Panc1 (cell line): ENCODE data around the gene EMP2. TPM values are rescaled to one million over a fixed set of nuclear protein-coding genes. Genes with fewer than 3 reads are reported as not detected.
A peak's percentile ranks its signal among the peaks of the same experiment; 100 is the strongest.
"Not testable (repeated sequence)": the region's sequence is repeated elsewhere in the genome, so short reads cannot be mapped to it uniquely, and the experiment has no call there.

Experiments
- ATAC-seq: fragments of 200-7000 bp; cut with Tn5 transposase; 2 replicates; pipeline ENCODE4 v1.9.1; 2020; ENCODE audit warnings: mild to moderate bottlenecking, moderate library complexity
- BruUV-seq: library from RNA; stranded (reverse); fragments of 400-500 nt; replicated peaks from 2 replicates; lab custom pipeline; 2021; lab: Mats Ljungman, UMichigan
- CTCF ChIA-PET: fragments of 300-600 bp; sonication (Branson Sonifier 250); formaldehyde crosslinking; loops from one replicate; lab custom pipeline; 2022; ENCODE audit warnings: antibody characterized with exemption; lab: Charles Lee
- POLR2A ChIA-PET: fragments of 300-600 bp; sonication (Branson Sonifier 250); formaldehyde crosslinking; loops from one replicate; lab custom pipeline; 2022; ENCODE audit warnings: antibody characterized with exemption; lab: Charles Lee
- DNase-seq: peaks from one replicate; pipeline ENCODE4 v3.0.0-alpha.2; 2010; ENCODE audit warnings: low read depth, low spot score
- H3K27ac ChIP-seq: 2 replicates; pipeline ENCODE4 v1.5.1; 2011; ENCODE audit warnings: mild to moderate bottlenecking, low read length, inconsistent platforms
- H3K27me3 ChIP-seq: fragments of 200-500 bp; sonication (Bioruptor generic); 2 replicates; pipeline ENCODE4 v1.6.0; 2014; ENCODE audit warnings: low read length, inconsistent platforms; ENCODE audit not compliant: control insufficient read depth, insufficient read depth
- H3K36me3 ChIP-seq: fragments of 200-500 bp; sonication (Bioruptor generic); 2 replicates; pipeline ENCODE4 v1.5.1; 2014; ENCODE audit warnings: inconsistent platforms, mild to moderate bottlenecking, low read length, moderate library complexity; ENCODE audit not compliant: control insufficient read depth, insufficient read depth
- H3K4me1 ChIP-seq: 2 replicates; pipeline ENCODE4 v1.5.1; 2011; ENCODE audit warnings: inconsistent platforms, mild to moderate bottlenecking, low read length, moderate library complexity; ENCODE audit not compliant: control insufficient read depth, insufficient read depth
- H3K4me3 ChIP-seq, 2 experiments: 2 replicates each; pipeline ENCODE4 v1.5.1; 2011 to 2012; ENCODE audit warnings: low read depth in 2 of 2, low read length in 2 of 2, mild to moderate bottlenecking in 2 of 2, inconsistent platforms in 1 of 2, moderate library complexity in 1 of 2
- H3K9me3 ChIP-seq: fragments of 200-500 bp; sonication (Bioruptor generic); 2 replicates; pipeline ENCODE4 v1.5.1; 2014; ENCODE audit warnings: low read depth, mild to moderate bottlenecking, inconsistent platforms, low read length, moderate library complexity; ENCODE audit not compliant: control insufficient read depth, insufficient read depth
- CTCF ChIP-seq: fragments of 450-650 bp; IDR thresholded peaks from 2 replicates; pipeline ENCODE4 v1.5.1; 2017; ENCODE audit warnings: mild to moderate bottlenecking
- POLR2AphosphoS5 ChIP-seq: IDR thresholded peaks from 2 replicates; pipeline ENCODE4 v1.6.1; 2012; ENCODE audit warnings: mild to moderate bottlenecking, low read depth, low read length, moderate library complexity
- REST ChIP-seq, 2 experiments: IDR thresholded peaks; 2 replicates each; pipeline ENCODE4 v1.6.1; 2011 to 2012; ENCODE audit warnings: low read depth in 2 of 2, control low read depth in 1 of 2, low read length in 1 of 2, mild to moderate bottlenecking in 1 of 2, moderate library complexity in 1 of 2; ENCODE audit not compliant: insufficient read depth in 1 of 2
- SIN3A ChIP-seq: IDR thresholded peaks from 2 replicates; pipeline ENCODE4 v1.6.1; 2012; ENCODE audit warnings: low read depth, mild to moderate bottlenecking, low read length, moderate library complexity, borderline replicate concordance; ENCODE audit not compliant: insufficient read depth
- TCF7L2 ChIP-seq: IDR thresholded peaks from 2 replicates; pipeline ENCODE4 v1.6.1; 2011; ENCODE audit warnings: mild to moderate bottlenecking, low read depth, low read length, inconsistent platforms
- in situ Hi-C: cut with HindIII; loops from 2 replicates; pipeline ENCODE4 v1.10.0; 2016; ENCODE audit warnings: low sequenced_read_pairs, low pct_unique_long_range_greater_than_20kb
- intact Hi-C: fragments of 100-400 bp; cut with micrococcal nuclease; formaldehyde crosslinking; loops from one replicate; pipeline ENCODE4 v1.10.0; 2022; ENCODE audit not compliant: unreplicated experiment
- total RNA-seq: library from RNA; stranded (reverse); gene quantifications from one replicate; pipeline ENCODE4 v1.2.1, GENCODE V29; 2021; ENCODE audit not compliant: unreplicated experiment

EMP2 gene
- total RNA-seq, 1 experiment from 2014 or later: 13.8 TPM

GRCh38 chr16:10561001-10561400 is 19.4 kb downstream of the EMP2 start:
- intact Hi-C loops: no loop called here
- Histone ChIP-seq H3K36me3 (no peaks in the 10 kb centered on the region), H3K27me3 (no peaks in the 10 kb centered on the region), H3K4me1 (peaks cover 6% of the 10 kb centered on the region; the same call in 1 of the 2 replicates), H3K9me3 (no peaks in the 10 kb centered on the region), H3K4me3 (no peak overlapping the region), H3K27ac (no peak overlapping the region)
- DNase-seq: no peak
- ChIA-PET POLR2A (no interaction called here), CTCF (no interaction called here)
- ATAC-seq: no peak
- TF ChIP-seq TCF7L2 (no peak), POLR2AphosphoS5 (no peak), REST (IDR thresholded peaks at IDR 0.05; ENCODE audit: insufficient read depth in 1 of 2, low read depth in 2 of 2, low read length in 1 of 2) (no peak), CTCF (no peak), SIN3A (no peak)
- BruUV-seq: no TSS peak
- in situ Hi-C loops: no loop called here

DNA sequence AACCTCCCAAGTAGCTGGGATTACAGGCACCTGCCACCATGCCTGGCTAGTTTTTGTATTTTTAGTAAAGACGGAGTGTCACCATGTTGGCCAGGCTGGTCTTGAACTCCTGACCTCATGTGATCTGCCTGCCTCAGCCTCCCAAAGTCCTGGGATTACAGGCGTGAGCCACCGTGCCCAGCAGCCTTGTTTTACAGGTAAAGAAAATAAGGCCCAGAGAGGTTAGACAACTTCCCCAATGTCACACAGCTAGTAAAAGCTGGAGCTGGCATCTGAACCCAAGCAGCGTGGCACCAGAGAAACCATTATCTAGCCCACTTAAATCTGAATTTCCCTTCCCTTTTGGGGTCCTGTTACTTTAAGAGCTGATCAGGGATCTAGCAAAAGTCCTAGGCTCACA is 20.6 kb downstream of the EMP2 start:
- BruUV-seq, H3K4me1 ChIP-seq, H3K4me3 ChIP-seq, ATAC-seq, H3K36me3 ChIP-seq, POLR2A ChIA-PET, in situ Hi-C loops, H3K27me3 ChIP-seq, intact Hi-C loops, DNase-seq, H3K9me3 ChIP-seq, H3K27ac ChIP-seq, CTCF ChIA-PET: not testable (repeated sequence)

DNA sequence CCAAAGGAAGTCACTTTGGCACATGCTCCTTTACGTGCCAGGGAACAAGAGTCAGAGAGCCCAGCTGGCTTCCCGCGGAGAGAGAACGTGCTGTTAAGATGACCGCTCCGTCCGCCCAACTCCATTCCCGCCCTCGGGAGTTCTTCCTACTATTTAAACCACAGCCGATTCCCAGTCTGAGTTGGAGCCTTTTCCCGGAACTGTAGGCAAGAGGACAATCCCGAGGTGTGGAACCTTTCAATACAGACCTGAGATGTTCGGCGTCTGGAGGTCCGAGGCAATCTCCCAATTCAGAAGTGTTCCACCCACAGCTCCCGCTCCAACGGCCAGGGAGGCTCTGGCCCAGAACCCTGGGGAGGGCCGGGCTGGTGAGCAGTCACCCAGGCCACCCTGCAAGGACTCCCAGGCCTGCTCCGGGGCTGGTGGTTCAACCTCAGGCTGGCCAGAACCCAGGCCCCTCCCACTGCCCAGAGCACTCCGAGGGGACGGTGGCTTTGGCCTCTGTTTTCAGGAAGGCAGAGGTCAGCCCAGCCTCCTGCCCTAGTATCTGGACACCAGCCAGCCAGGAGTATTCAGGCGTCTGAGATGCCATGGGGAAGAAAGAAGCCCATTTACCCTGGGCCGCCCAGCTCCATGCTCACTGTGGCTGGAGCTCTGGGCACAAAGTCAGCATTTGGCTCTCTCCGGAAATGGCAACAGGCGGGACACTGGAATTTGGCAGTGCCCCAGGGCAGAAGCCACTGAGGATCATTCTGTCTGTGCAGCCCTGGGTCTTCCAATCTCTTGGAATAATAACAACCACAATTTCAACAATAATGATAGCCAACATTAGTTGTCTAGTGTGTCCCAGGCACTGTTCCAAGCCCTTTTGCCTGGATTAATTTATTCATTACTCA is 21.4 kb downstream of the EMP2 start:
- ChIA-PET CTCF (no interaction called here), POLR2A (no interaction called here)
- DNase-seq (no peak), ATAC-seq (peak; percentile 72; the same call in 1 of the 2 replicates)
- no TSS peak for BruUV-seq
- H3K27ac ChIP-seq: peak overlapping the region; percentile 25; the same call in 1 of the 2 replicates
- H3K4me3 ChIP-seq: no peak overlapping the region
- H3K9me3 ChIP-seq: no peaks in the 10 kb centered on the region
- in situ Hi-C loops (no loop called here), intact Hi-C loops (no loop called here)
- TF ChIP-seq CTCF (no peak), SIN3A (no peak), REST (IDR thresholded peaks at IDR 0.05; ENCODE audit: insufficient read depth in 1 of 2, low read depth in 2 of 2, low read length in 1 of 2) (no peak), TCF7L2 (no peak), POLR2AphosphoS5 (no peak)
- H3K27me3 ChIP-seq: no peaks in the 10 kb centered on the region
- H3K4me1 ChIP-seq: peaks cover 6% of the 10 kb centered on the region; the same call in 1 of the 2 replicates
- no peaks in the 10 kb centered on the region for H3K36me3 ChIP-seq
